Neural cell (in vitro differentiated cells): Measurements from ENCODE around the gene SLC30A7.
"Not testable (repeated sequence)": the region's sequence is repeated elsewhere in the genome, so short reads cannot be mapped to it uniquely, and the experiment has no call there.

Source experiments
- CTCF ChIP-seq: fragments of 450-650 bp; IDR thresholded peaks from 2 replicates; pipeline ENCODE4 v1.5.1; 2014; ENCODE audit warnings: antibody characterized with exemption, mild to moderate bottlenecking, moderate library complexity; ENCODE audit not compliant: poor library complexity, severe bottlenecking
- EP300 ChIP-seq: fragments of 450-650 bp; conservative IDR thresholded peaks from 2 replicates; pipeline ENCODE4 v1.6.1; 2014; ENCODE audit warnings: antibody characterized with exemption, mild to moderate bottlenecking, moderate library complexity; ENCODE audit not compliant: poor library complexity, severe bottlenecking
- EZH2 ChIP-seq: fragments of 200-600, 300-800 bp; shearing (Covaris generic), sonication (generic); IDR thresholded peaks from 2 replicates; pipeline ENCODE4 v1.6.1; 2014; ENCODE audit warnings: antibody characterized with exemption, low read length, borderline replicate concordance, mild to moderate bottlenecking; ENCODE audit not compliant: insufficient read depth, poor library complexity, severe bottlenecking
- SMC3 ChIP-seq: fragments of 450-650 bp; conservative IDR thresholded peaks from 2 replicates; pipeline ENCODE4 v1.6.1; 2014; ENCODE audit warnings: antibody characterized with exemption, mild to moderate bottlenecking, moderate library complexity; ENCODE audit not compliant: poor library complexity
- TAF1 ChIP-seq: IDR thresholded peaks from 2 replicates; pipeline ENCODE4 v1.6.1; 2012; ENCODE audit warnings: low read depth

- TF ChIP-seq TAF1, EZH2, CTCF, SMC3, EP300: not testable (repeated sequence)
Measured at GRCh38 chr1:100889869-100890482, 5.9 kb upstream of the SLC30A7 start.
